ENCODE data around the gene NAIF1. TPM values are rescaled to one million over a fixed set of nuclear protein-coding genes. Genes with fewer than 3 reads are reported as not detected.

Gene NAIF1
- total RNA-seq, 2 experiments from 2014 or later, result 8.6 to 14.9 TPM

- ChIA-PET POLR2A (no interaction called here), CTCF (ENCODE audit: unreplicated experiment) (no interaction called here)
- Histone ChIP-seq H3K79me2 (ENCODE audit: insufficient read depth, low read depth, low read length) (no peaks in the 10 kb centered on the region), H3K9me2 (ENCODE audit: insufficient read depth, low read length) (no peaks in the 10 kb centered on the region), H3K9me3 (ENCODE audit: low read length) (no peaks in the 10 kb centered on the region), H2AFZ (ENCODE audit: low read length) (peak overlapping the region; percentile 30; the same call in 1 of the 2 replicates), H3K4me3 (ENCODE audit: low read depth, low read length, poor library complexity, severe bottlenecking) (no peak overlapping the region), H3K36me3 (ENCODE audit: insufficient read depth, low read length) (no peaks in the 10 kb centered on the region), H3K4me1 (ENCODE audit: insufficient read depth, low read length, poor library complexity, severe bottlenecking) (peaks cover 46% of the 10 kb centered on the region), H3K27ac (ENCODE audit: low read depth, low read length, poor library complexity, severe bottlenecking) (no peak overlapping the region), H4K20me1 (ENCODE audit: insufficient read depth, low read length) (no peaks in the 10 kb centered on the region), H3K4me2 (ENCODE audit: low read length) (no peak overlapping the region)
- no peak for TF ChIP-seq EZH2phosphoT487 (IDR thresholded peaks at IDR 0.05; ENCODE audit: borderline replicate concordance, low read depth, low read length)
- no peak for TF ChIP-seq CTCF (conservative IDR thresholded peaks at IDR 0.05; ENCODE audit: low read length)
- DNase-seq (ENCODE audit: low spot score), result no peak
- no TSS peak for BruUV-seq (replicated peaks)
- intact Hi-C loops (cut with micrococcal nuclease; ENCODE audit: unreplicated experiment), result no loop called here
Measured at GRCh38 chr9:128022886-128023285, 44.2 kb downstream of the NAIF1 start.

- no peak for DNase-seq (ENCODE audit: low spot score)
- CTCF ChIA-PET (ENCODE audit: unreplicated experiment), result no interaction called here
- no peaks in the 10 kb centered on the region for H4K20me1 ChIP-seq (ENCODE audit: insufficient read depth, low read length)
- POLR2A ChIA-PET, result interaction anchor here (1.0 kb wide), 1 partner anchor 77 kb away, joined by 3 read pairs; no protein-coding TSS in a partner anchor
- no peaks in the 10 kb centered on the region for H3K79me2 ChIP-seq (ENCODE audit: insufficient read depth, low read depth, low read length)
- H3K9me3 ChIP-seq (ENCODE audit: low read length), result no peaks in the 10 kb centered on the region
- intact Hi-C loops (cut with micrococcal nuclease; ENCODE audit: unreplicated experiment), result no loop called here
- no peak overlapping the region for H3K4me2 ChIP-seq (ENCODE audit: low read length)
- no peaks in the 10 kb centered on the region for H3K36me3 ChIP-seq (ENCODE audit: insufficient read depth, low read length)
- TF ChIP-seq EZH2phosphoT487 (IDR thresholded peaks at IDR 0.05; ENCODE audit: borderline replicate concordance, low read depth, low read length) (no peak), CTCF (conservative IDR thresholded peaks at IDR 0.05; ENCODE audit: low read length) (0 out of 2 replicates have a peak, but pooled peaks have one; percentile 30)
- H2AFZ ChIP-seq (ENCODE audit: low read length), result no peak overlapping the region
- peaks cover 31% of the 10 kb centered on the region for H3K4me1 ChIP-seq (ENCODE audit: insufficient read depth, low read length, poor library complexity, severe bottlenecking)
- no peak overlapping the region for H3K27ac ChIP-seq (ENCODE audit: low read depth, low read length, poor library complexity, severe bottlenecking)
- no TSS peak for BruUV-seq (replicated peaks)
- no peaks in the 10 kb centered on the region for H3K9me2 ChIP-seq (ENCODE audit: insufficient read depth, low read length)
- no peak overlapping the region for H3K4me3 ChIP-seq (ENCODE audit: low read depth, low read length, poor library complexity, severe bottlenecking)
Measured at GRCh38 chr9:128021098-128021497, 46.0 kb downstream of the NAIF1 start.

- H2AFZ ChIP-seq (ENCODE audit: low read length), result no peak overlapping the region
- no peak for TF ChIP-seq EZH2phosphoT487 (IDR thresholded peaks at IDR 0.05; ENCODE audit: borderline replicate concordance, low read depth, low read length)
- peak; percentile 75 for TF ChIP-seq CTCF (conservative IDR thresholded peaks at IDR 0.05; ENCODE audit: low read length)
- H3K9me2 ChIP-seq (ENCODE audit: insufficient read depth, low read length), result no peaks in the 10 kb centered on the region
- no peaks in the 10 kb centered on the region for H4K20me1 ChIP-seq (ENCODE audit: insufficient read depth, low read length)
- no peaks in the 10 kb centered on the region for H3K79me2 ChIP-seq (ENCODE audit: insufficient read depth, low read depth, low read length)
- no peaks in the 10 kb centered on the region for H3K9me3 ChIP-seq (ENCODE audit: low read length)
- H3K27ac ChIP-seq (ENCODE audit: low read depth, low read length, poor library complexity, severe bottlenecking), result no peak overlapping the region
- POLR2A ChIA-PET, result interaction anchor here (1.0 to 1.3 kb wide), 2 partner anchors 48 to 77 kb away, joined by 3 to 4 read pairs; no protein-coding TSS in a partner anchor
- no peak for DNase-seq (ENCODE audit: low spot score)
- H3K36me3 ChIP-seq (ENCODE audit: insufficient read depth, low read length), result no peaks in the 10 kb centered on the region
- peaks cover 27% of the 10 kb centered on the region for H3K4me1 ChIP-seq (ENCODE audit: insufficient read depth, low read length, poor library complexity, severe bottlenecking)
- CTCF ChIA-PET (ENCODE audit: unreplicated experiment), result no interaction called here
- intact Hi-C loops (cut with micrococcal nuclease; ENCODE audit: unreplicated experiment), result no loop called here
- no peak overlapping the region for H3K4me3 ChIP-seq (ENCODE audit: low read depth, low read length, poor library complexity, severe bottlenecking)
- no TSS peak for BruUV-seq (replicated peaks)
- H3K4me2 ChIP-seq (ENCODE audit: low read length), result no peak overlapping the region
Measured at GRCh38 chr9:128020692-128021091, 46.4 kb downstream of the NAIF1 start.
